GM12878 (cell line): ENCODE data around the gene IMMP2L. TPM values are rescaled to one million over a fixed set of nuclear protein-coding genes. Genes with fewer than 3 reads are reported as not detected.

ENCODE experiments used
- ATAC-seq: fragments of 200-7000 bp; cut with Tn5 transposase; 3 replicates; pipeline ENCODE4 v1.9.1; 2020; ENCODE audit warnings: mild to moderate bottlenecking, moderate library complexity
- BruUV-seq: library from RNA; stranded (reverse); fragments of 400-500 nt; replicated peaks from 2 replicates; lab custom pipeline; 2021; lab: Mats Ljungman, UMichigan
- CTCF ChIA-PET: fragments of 300-600 bp; sonication (Branson Sonifier 250); formaldehyde crosslinking; extraction: SDS; loops from one replicate; lab custom pipeline; 2021; ENCODE audit warnings: inconsistent platforms; lab: Yijun Ruan, JAX
- POLR2A ChIA-PET: fragments of 350-600 bp; formaldehyde crosslinking; extraction: SDS; loops from one replicate; lab custom pipeline; 2021; ENCODE audit warnings: inconsistent platforms; lab: Charles Lee
- RAD21 ChIA-PET: fragments of 300-600 bp; sonication (Branson Sonifier 250); formaldehyde crosslinking; loops from one replicate; lab custom pipeline; 2023; ENCODE audit warnings: antibody characterized with exemption; ENCODE audit not compliant: unreplicated experiment; lab: Charles Lee
- SMC1A ChIA-PET: fragments of 300-600 bp; sonication (Branson Sonifier 250); formaldehyde crosslinking; loops from one replicate; lab custom pipeline; 2023; ENCODE audit not compliant: unreplicated experiment, uncharacterized antibody; lab: Charles Lee
- DNase-seq: peaks from one replicate; pipeline ENCODE4 v3.0.0-alpha.2; 2011; ENCODE audit warnings: low read depth, low spot score
- FAIRE-seq: peaks from 3 replicates; lab custom pipeline; 2011; peaks lifted over from hg19 to GRCh38; lab: Jason Lieb, UNC
- H2AFZ ChIP-seq: 2 replicates; pipeline ENCODE4 v1.6.0; 2011; ENCODE audit warnings: low read depth, low read length, control low read depth; ENCODE audit not compliant: control insufficient read depth
- H3K27ac ChIP-seq: 2 replicates; pipeline ENCODE4 v1.5.1; 2011; ENCODE audit warnings: control low read depth; ENCODE audit not compliant: control insufficient read depth, insufficient read depth
- H3K27me3 ChIP-seq, 2 experiments: replicated peaks in 1 of 2; 2 replicates each; pipeline versions ENCODE4 v1.6.0 to v1.6.1; 2011; ENCODE audit warnings: low read length in 1 of 2; ENCODE audit not compliant: control insufficient read depth in 2 of 2, insufficient read depth in 2 of 2
- H3K36me3 ChIP-seq, 2 experiments: 2 replicates each; pipeline ENCODE4 v1.5.1; 2011; ENCODE audit warnings: low read length in 1 of 2; ENCODE audit not compliant: control insufficient read depth in 2 of 2, insufficient read depth in 2 of 2
- H3K4me1 ChIP-seq: 2 replicates; pipeline ENCODE4 v1.6.1; 2011; ENCODE audit warnings: mild to moderate bottlenecking, low read length, moderate library complexity, mixed read lengths; ENCODE audit not compliant: control insufficient read depth, insufficient read depth
- H3K4me2 ChIP-seq: 2 replicates; pipeline ENCODE4 v1.6.0; 2011; ENCODE audit warnings: control low read depth; ENCODE audit not compliant: control insufficient read depth, insufficient read depth
- H3K4me3 ChIP-seq: fragments of 200-600 bp; sonication (generic); 2 replicates; pipeline ENCODE4 v1.5.1; 2016
- H3K79me2 ChIP-seq: 2 replicates; pipeline ENCODE4 v1.6.0; 2011; ENCODE audit warnings: low read length; ENCODE audit not compliant: control insufficient read depth, insufficient read depth
- H3K9ac ChIP-seq: 2 replicates; pipeline ENCODE4 v1.8.0; 2011; ENCODE audit warnings: low read length, control low read depth, mixed read lengths; ENCODE audit not compliant: control insufficient read depth, insufficient read depth
- H3K9me3 ChIP-seq: replicated peaks from 3 replicates; pipeline ENCODE4 v1.5.1; 2011; ENCODE audit warnings: mild to moderate bottlenecking, low read length; ENCODE audit not compliant: control insufficient read depth, insufficient read depth
- H4K20me1 ChIP-seq: 2 replicates; pipeline ENCODE4 v1.6.0; 2011; ENCODE audit not compliant: control insufficient read depth, insufficient read depth
- BMI1 ChIP-seq: fragments of 450-650 bp; IDR thresholded peaks from 2 replicates; pipeline ENCODE4 v1.6.1; 2016; ENCODE audit warnings: mild to moderate bottlenecking, moderate library complexity, borderline replicate concordance
- CEBPB ChIP-seq, 2 experiments: fragments of 150-350 bp in 1 of 2; IDR thresholded peaks; 2 replicates each; pipeline ENCODE4 v1.6.1; 2012 to 2014; ENCODE audit warnings: low read depth in 2 of 2, low read length in 2 of 2, borderline replicate concordance in 1 of 2, inconsistent platforms in 1 of 2
- CREB1 ChIP-seq: IDR thresholded peaks from 2 replicates; pipeline ENCODE4 v1.6.1; 2012; ENCODE audit warnings: low read depth, mild to moderate bottlenecking, inconsistent platforms
- FOS ChIP-seq: IDR thresholded peaks from 3 replicates; pipeline ENCODE4 v1.6.1; 2011; ENCODE audit warnings: borderline replicate concordance; ENCODE audit not compliant: insufficient read length; ENCODE audit errors: extremely low read depth
- IKZF1 ChIP-seq: fragments of 450-650 bp; conservative IDR thresholded peaks from 2 replicates; pipeline ENCODE4 v1.6.1; 2017; ENCODE audit warnings: antibody characterized with exemption, mild to moderate bottlenecking
- MYC ChIP-seq: IDR thresholded peaks from 2 replicates; pipeline ENCODE4 v1.6.1; 2011; ENCODE audit warnings: mild to moderate bottlenecking, low read length, moderate library complexity, inconsistent platforms; ENCODE audit not compliant: insufficient read depth, insufficient replicate concordance, insufficient read length, severe bottlenecking
- NFIC ChIP-seq: IDR thresholded peaks from 2 replicates; pipeline ENCODE4 v1.6.1; 2012; ENCODE audit warnings: low read depth, mild to moderate bottlenecking, inconsistent platforms, low read length, moderate library complexity
- TARDBP ChIP-seq: IDR thresholded peaks from 2 replicates; pipeline ENCODE4 v1.6.1; 2016; ENCODE audit warnings: borderline replicate concordance
- ZZZ3 ChIP-seq: IDR thresholded peaks from 2 replicates; pipeline ENCODE4 v1.6.1; 2011; ENCODE audit warnings: low read depth; ENCODE audit not compliant: control insufficient read depth, insufficient read length
- WGBS: methylation state at CpG from one replicate; pipeline ENCODE4 v1.1.6; 2016; ENCODE audit warnings: low lambda C conversion rate; ENCODE audit not compliant: insufficient replicate concordance, insufficient coverage; ENCODE audit errors: missing lambda C conversion rate; 5-methylcytosine and 5-hydroxymethylcytosine counted together
- in situ Hi-C: fragments of 300-500 bp; cut with MboI; formaldehyde crosslinking; loops from 9 replicates; pipeline ENCODE4 v1.14.3; 2018; ENCODE audit warnings: mixed read lengths
- intact Hi-C: fragments of 100-400 bp; cut with micrococcal nuclease; formaldehyde crosslinking; loops from one replicate; pipeline ENCODE4 v1.14.2; 2022; ENCODE audit not compliant: unreplicated experiment
- polyA plus RNA-seq, 11 experiments: library from polyadenylated mRNA; depleted of rRNA in 4 of 11; unstranded in 6 of 11; stranded (reverse) in 5 of 11; fragments of >200 nt; fragmentation: Nextera tagmentation in 4 of 11; fragmentation: Illumina TruSeq in 1 of 11; extraction: Ambion mirVana in 4 of 11; extraction: Trizol in 1 of 11; gene quantifications; 1 replicate in 1 of 11; 2 replicates in 10 of 11; pipeline versions ENCODE4 v1.2.1 to v1.2.3, GENCODE V29; 2011 to 2016; ENCODE audit warnings: inconsistent platforms in 2 of 11, missing spikeins in 2 of 11, low read depth in 1 of 11
- total RNA-seq, 4 experiments: library from RNA; depleted of rRNA in 3 of 4; stranded (reverse); fragments of >200 nt in 3 of 4; fragmentation: Illumina TruSeq in 1 of 4; extraction: Trizol in 1 of 4; gene quantifications; 2 replicates each; pipeline versions ENCODE4 v1.2.1 to v1.2.3, GENCODE V29; 2013 to 2021
- TF ChIP-seq, protein P1 (sequence below): fragments of 450-650 bp; IDR thresholded peaks from 2 replicates; pipeline ENCODE4 v1.6.1; 2017; ENCODE audit warnings: mild to moderate bottlenecking, moderate library complexity
- TF ChIP-seq, protein P2 (sequence below): fragments of 450-650 bp; formaldehyde crosslinking; IDR thresholded peaks from 2 replicates; pipeline ENCODE4 v1.4.0; 2020; ENCODE audit warnings: mild to moderate bottlenecking, moderate library complexity
- TF ChIP-seq, protein P3 (sequence below): IDR thresholded peaks from 2 replicates; pipeline ENCODE4 v1.6.1; 2012; ENCODE audit warnings: mild to moderate bottlenecking, low read depth, low read length

The IMMP2L gene
- total and polyA plus RNA-seq, 10 of the 15 experiments (the other 5 are each of a cell fraction or from before 2014, with no cell fraction given) = 12.6 to 46.3 (median 19.6) TPM

DNA sequence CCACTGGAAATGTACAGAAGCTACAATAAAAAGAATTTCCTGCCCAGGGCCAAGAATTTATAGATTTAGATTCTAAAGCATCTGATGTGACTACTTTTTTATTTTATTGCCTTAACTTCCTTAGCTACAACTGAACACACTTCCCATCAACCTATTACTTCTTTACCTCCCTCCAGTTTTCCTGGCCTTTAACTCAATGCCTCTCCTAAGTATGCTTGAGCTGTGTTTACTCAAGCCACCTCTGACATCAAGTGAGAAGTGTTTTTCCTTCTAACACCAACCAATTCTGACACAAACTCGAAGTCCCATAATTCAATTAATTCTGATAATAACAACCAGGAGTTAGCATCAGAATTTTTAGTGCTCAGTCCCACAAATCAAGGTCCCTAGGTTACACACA lies 170.0 kb downstream of the IMMP2L start:
- RAD21 ChIA-PET = no interaction called here
- ATAC-seq = no peak
- Histone ChIP-seq H3K79me2 (no peaks in the 10 kb centered on the region), H3K9ac (no peak overlapping the region), H4K20me1 (no peaks in the 10 kb centered on the region), H3K4me1 (no peaks in the 10 kb centered on the region), H3K27ac (no peak overlapping the region), H2AFZ (no peak overlapping the region), H3K36me3 (no peaks in the 10 kb centered on the region), H3K4me3 (no peak overlapping the region), H3K27me3 (no peaks in the 10 kb centered on the region), H3K9me3 (no peaks in the 10 kb centered on the region; the same call in 1 of the 3 replicates), H3K4me2 (no peak overlapping the region)
- no peak for FAIRE-seq
- BruUV-seq = no TSS peak
- SMC1A ChIA-PET = no interaction called here
- POLR2A ChIA-PET = no interaction called here
- in situ Hi-C loops = no loop called here
- intact Hi-C loops = no loop called here
- CTCF ChIA-PET = interaction anchor here (1.2 kb wide), 1 partner anchor 338 kb away, joined by 3 read pairs; no protein-coding TSS in a partner anchor
- WGBS = 0% methylated on average over 1 of the region's 1 CpG
- DNase-seq = no peak
- no peak for TF ChIP-seq MYC
- no peak for TF ChIP-seq BMI1
- TF ChIP-seq IKZF1 = no peak
- TF ChIP-seq, protein P1, sequence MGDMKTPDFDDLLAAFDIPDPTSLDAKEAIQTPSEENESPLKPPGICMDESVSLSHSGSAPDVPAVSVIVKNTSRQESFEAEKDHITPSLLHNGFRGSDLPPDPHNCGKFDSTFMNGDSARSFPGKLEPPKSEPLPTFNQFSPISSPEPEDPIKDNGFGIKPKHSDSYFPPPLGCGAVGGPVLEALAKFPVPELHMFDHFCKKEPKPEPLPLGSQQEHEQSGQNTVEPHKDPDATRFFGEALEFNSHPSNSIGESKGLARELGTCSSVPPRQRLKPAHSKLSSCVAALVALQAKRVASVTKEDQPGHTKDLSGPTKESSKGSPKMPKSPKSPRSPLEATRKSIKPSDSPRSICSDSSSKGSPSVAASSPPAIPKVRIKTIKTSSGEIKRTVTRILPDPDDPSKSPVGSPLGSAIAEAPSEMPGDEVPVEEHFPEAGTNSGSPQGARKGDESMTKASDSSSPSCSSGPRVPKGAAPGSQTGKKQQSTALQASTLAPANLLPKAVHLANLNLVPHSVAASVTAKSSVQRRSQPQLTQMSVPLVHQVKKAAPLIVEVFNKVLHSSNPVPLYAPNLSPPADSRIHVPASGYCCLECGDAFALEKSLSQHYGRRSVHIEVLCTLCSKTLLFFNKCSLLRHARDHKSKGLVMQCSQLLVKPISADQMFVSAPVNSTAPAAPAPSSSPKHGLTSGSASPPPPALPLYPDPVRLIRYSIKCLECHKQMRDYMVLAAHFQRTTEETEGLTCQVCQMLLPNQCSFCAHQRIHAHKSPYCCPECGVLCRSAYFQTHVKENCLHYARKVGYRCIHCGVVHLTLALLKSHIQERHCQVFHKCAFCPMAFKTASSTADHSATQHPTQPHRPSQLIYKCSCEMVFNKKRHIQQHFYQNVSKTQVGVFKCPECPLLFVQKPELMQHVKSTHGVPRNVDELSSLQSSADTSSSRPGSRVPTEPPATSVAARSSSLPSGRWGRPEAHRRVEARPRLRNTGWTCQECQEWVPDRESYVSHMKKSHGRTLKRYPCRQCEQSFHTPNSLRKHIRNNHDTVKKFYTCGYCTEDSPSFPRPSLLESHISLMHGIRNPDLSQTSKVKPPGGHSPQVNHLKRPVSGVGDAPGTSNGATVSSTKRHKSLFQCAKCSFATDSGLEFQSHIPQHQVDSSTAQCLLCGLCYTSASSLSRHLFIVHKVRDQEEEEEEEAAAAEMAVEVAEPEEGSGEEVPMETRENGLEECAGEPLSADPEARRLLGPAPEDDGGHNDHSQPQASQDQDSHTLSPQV = no peak
- no peak for TF ChIP-seq TARDBP
- TF ChIP-seq ZZZ3 = no peak
- TF ChIP-seq FOS = no peak
- TF ChIP-seq CREB1 = no peak
- no peak for TF ChIP-seq NFIC
- TF ChIP-seq CEBPB (IDR thresholded peaks at IDR 0.05; ENCODE audit: borderline replicate concordance in 1 of 2, low read depth in 2 of 2, low read length in 2 of 2) = no peak
- TF ChIP-seq, protein P2, sequence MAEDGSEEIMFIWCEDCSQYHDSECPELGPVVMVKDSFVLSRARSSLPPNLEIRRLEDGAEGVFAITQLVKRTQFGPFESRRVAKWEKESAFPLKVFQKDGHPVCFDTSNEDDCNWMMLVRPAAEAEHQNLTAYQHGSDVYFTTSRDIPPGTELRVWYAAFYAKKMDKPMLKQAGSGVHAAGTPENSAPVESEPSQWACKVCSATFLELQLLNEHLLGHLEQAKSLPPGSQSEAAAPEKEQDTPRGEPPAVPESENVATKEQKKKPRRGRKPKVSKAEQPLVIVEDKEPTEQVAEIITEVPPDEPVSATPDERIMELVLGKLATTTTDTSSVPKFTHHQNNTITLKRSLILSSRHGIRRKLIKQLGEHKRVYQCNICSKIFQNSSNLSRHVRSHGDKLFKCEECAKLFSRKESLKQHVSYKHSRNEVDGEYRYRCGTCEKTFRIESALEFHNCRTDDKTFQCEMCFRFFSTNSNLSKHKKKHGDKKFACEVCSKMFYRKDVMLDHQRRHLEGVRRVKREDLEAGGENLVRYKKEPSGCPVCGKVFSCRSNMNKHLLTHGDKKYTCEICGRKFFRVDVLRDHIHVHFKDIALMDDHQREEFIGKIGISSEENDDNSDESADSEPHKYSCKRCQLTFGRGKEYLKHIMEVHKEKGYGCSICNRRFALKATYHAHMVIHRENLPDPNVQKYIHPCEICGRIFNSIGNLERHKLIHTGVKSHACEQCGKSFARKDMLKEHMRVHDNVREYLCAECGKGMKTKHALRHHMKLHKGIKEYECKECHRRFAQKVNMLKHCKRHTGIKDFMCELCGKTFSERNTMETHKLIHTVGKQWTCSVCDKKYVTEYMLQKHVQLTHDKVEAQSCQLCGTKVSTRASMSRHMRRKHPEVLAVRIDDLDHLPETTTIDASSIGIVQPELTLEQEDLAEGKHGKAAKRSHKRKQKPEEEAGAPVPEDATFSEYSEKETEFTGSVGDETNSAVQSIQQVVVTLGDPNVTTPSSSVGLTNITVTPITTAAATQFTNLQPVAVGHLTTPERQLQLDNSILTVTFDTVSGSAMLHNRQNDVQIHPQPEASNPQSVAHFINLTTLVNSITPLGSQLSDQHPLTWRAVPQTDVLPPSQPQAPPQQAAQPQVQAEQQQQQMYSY (CRISPR knock-in tag) = no peak
- TF ChIP-seq, protein P3, sequence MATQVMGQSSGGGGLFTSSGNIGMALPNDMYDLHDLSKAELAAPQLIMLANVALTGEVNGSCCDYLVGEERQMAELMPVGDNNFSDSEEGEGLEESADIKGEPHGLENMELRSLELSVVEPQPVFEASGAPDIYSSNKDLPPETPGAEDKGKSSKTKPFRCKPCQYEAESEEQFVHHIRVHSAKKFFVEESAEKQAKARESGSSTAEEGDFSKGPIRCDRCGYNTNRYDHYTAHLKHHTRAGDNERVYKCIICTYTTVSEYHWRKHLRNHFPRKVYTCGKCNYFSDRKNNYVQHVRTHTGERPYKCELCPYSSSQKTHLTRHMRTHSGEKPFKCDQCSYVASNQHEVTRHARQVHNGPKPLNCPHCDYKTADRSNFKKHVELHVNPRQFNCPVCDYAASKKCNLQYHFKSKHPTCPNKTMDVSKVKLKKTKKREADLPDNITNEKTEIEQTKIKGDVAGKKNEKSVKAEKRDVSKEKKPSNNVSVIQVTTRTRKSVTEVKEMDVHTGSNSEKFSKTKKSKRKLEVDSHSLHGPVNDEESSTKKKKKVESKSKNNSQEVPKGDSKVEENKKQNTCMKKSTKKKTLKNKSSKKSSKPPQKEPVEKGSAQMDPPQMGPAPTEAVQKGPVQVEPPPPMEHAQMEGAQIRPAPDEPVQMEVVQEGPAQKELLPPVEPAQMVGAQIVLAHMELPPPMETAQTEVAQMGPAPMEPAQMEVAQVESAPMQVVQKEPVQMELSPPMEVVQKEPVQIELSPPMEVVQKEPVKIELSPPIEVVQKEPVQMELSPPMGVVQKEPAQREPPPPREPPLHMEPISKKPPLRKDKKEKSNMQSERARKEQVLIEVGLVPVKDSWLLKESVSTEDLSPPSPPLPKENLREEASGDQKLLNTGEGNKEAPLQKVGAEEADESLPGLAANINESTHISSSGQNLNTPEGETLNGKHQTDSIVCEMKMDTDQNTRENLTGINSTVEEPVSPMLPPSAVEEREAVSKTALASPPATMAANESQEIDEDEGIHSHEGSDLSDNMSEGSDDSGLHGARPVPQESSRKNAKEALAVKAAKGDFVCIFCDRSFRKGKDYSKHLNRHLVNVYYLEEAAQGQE = no peak
